Activated CD8-positive, alpha-beta memory T cell treated with anti-CD3 and anti-CD28 coated beads, Interleukin-2, amount 50 U/mL, for 24 hours (primary cell): ENCODE results near the gene WDSUB1.

Experiments
- DNase-seq: peaks from one replicate; pipeline ENCODE4 v3.0.0-alpha.2; 2020; ENCODE audit errors: extremely low read depth

WDSUB1 gene

DNA sequence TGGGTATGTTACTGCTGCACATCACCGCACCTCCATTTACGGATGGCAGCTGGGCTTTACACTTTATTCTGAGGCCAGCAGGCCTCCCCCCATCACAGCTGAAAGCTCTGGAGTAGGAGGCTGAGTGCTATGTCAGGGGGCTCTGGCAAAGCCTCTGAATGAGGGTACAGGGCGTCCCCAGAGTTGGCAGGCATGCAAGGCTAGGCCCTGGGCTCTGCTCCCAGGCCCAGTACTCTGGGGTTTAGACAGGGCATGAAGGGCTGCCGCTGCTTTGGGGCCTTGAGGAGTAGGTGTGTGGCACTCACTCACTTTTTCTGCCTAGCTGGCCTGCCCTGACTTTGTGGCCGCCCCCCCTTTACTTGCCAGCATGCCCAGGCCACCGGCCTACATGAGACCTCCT, 90.8 kb downstream of the WDSUB1 start:
- DNase-seq, result no peak

DNA sequence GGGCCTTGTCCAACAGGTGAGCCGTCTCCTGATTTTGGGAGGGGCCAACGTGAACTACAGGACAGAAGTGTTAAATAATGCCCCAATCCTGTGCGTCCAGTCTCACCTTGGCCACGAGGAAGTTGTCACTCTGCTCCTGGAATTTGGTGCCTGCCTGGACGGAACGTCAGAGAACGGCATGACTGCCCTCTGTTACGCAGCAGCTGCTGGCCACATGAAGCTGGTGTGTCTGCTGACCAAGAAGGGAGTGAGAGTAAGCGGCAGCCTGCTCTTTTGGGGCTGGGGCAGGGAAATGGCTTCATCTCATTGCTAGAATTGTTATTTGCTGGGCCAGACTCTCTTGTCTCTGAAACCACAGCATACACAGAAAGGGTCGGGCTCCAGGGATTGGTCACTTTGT, 92.3 kb downstream of the WDSUB1 start:
- no peak for DNase-seq

DNA sequence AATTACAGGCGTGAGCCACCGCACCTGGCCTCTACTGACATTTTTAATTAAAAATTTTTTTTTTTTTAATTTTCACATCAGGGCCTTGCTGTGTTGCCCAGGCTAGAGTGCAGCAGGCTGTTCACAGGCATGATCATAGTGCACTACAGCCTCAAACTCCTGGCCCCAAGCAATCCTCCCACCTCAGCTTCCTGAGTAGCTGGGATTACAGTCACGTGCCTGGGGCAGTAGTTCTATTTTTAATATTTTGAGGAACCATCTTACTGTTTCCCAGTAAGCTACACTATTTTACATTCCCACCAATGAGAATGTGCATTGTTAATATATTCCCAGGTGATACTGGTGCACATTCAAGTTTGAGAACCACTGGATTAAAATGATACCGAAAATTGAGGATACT, 92.7 kb downstream of the WDSUB1 start:
- DNase-seq, result no peak

DNA sequence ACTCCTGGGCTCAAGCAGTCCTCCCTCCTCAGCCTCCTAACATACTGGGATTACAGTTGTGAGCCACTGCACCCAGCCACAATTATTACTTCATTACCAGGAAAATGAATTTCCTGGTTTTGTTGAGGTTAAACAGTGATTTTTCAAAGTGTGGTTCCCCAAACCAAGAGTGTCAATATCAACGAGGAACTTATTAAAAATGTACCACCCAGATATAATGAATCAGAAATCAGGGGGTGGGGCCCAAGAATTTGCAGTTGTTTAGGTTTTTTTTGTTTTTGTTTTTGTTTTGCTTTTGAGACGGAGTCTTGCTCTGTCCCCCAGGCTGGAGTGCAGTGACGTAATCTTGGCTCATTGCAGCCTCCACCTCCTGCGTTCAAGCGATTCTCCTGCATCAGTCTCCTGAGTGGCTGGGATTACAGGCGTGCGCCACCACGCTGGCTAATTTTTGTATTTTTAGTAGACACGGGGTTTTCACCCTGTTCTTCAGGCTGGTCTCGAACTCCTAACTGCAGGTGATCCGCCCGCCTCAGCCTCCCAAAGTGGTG, 94.1 kb downstream of the WDSUB1 start:
- no peak for DNase-seq

DNA sequence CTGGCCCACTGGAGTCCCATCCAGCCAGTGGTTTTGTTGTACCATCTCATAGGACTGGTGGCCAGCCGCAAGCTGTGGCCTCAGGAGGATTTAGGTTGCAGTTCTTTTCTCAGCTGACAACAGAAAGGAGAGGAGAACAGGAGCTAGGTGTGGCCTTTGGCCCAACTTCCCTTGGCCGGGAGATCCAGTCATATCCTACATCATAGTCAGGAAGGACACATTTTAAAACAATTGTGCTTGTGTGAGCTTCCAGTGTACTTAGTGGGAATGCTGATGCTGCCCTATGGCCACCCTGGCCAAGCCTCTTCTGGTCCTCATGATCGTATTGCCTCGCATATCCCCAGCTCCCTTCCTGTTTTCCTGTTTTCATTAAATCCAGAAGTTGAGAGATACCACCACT, 98.1 kb downstream of the WDSUB1 start:
- no peak for DNase-seq

DNA sequence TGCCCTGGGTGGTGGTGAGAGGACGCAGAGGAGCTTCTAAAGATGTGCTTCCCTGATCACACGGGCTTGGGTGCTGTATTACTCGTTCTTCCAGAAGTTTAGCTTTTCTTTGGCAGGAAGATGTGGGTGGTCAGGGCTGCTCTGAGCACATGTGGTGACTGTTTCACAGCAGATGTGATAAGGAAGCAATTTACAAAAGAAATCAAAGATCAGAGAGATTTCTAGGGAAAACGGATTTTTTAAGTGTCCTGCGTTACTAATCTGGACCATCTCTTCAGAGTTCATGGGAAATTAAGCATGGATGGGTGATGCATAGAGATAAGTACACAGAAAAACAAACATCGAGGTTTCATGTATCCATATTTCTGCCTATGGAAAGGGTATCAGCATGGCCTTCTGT, 99.4 kb downstream of the WDSUB1 start:
- DNase-seq, result no peak

DNA sequence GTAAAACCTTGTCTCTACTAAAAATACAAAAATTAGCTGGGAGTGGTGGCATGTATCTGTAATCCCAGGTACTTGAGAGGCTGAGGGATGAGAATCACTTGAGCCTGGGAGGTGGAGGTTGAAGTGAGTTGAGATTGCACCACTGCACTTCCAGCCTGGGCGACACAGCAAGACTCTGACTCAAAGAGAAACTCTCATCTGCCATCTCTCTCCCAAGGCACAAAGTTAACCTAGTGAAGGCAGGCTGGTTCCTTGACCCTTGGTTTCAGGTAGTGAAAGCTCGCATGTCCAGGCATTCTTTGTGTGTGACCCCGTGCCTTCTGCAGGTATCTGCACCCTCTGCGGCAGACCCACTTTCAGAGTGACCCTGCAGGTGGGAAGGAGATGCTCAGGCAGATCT, 100.0 kb downstream of the WDSUB1 start:
- no peak for DNase-seq
